ENCODE data around the gene DBNL.
"Not testable (repeated sequence)": the region's sequence is repeated elsewhere in the genome, so short reads cannot be mapped to it uniquely, and the experiment has no call there.

DBNL gene

DNA sequence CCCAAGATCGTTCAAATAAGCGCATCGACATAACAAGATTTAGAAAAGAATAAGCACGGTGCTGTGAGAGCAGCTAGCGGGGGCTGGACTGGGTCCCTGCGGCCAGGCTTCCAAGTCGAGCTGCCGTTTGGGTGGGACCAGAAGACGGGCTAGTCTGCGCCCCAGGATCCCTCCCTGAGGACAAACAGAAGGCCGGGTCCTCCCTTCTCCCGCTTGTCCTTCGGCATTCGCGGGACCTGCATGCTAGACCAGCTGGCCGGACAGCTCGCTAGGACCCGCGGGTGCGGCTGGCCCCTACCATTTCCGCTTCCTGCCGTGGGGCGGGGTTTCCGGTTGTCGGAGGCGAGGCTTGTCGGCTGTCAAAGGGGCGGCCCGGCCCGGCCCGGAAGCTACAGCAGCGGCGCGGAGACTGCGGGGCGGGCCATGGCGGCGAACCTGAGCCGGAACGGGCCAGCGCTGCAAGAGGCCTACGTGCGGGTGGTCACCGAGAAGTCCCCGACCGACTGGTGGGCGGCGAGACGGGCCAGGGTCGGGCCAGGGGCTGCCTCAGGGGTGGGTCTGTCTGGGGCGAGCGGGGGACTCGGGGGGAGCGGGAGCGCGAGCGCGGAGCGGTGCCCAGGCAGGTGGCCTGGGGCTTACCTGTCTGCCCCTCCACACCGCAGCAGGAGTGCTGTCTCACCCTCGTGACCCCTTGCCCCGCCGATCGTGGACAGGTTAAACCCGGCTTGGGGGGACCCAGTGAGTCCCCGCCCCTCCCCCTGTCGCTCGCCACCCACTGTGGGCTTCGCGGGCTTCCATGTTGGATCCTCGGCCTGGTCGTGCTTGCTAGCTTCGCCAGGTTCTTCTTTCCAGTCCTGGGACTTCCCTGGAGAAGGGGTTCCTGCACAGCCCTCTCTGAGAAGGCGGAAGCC is at the start of gene DBNL:
Gene DBNL, plus strand, starts transcription at position 388 of the 911 bp plus-strand sequence. Its CDS starts 36 bp downstream, at position 424.
- DNase-seq = peak; percentile 83

DNA sequence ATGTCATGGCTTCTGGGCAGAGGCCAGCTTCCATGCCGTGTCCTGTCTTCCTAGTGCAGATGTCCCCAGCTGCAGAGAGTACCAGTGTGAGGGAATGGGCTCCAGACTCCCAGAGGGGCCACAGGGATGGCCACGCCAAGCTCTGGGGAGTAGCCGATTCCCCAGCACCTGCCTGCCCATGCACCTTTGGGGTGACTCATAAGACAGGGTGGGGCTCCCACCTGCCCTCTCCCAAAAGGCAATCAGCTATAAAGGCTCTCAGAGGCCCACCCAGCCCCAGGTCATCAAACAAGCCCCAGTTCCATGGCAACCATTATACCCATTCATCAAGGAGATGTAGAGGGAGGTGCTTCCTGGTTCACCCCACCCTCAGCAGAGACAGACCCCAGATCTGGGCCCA is 47.0 kb upstream of the DBNL start, which contains the start of gene SPDYE1:
Gene SPDYE1, plus strand, starts transcription at position 366 of the 400 bp plus-strand sequence. CDS start 2,053 bp downstream, outside the sequence.
- DNase-seq = not testable (repeated sequence)

DNA sequence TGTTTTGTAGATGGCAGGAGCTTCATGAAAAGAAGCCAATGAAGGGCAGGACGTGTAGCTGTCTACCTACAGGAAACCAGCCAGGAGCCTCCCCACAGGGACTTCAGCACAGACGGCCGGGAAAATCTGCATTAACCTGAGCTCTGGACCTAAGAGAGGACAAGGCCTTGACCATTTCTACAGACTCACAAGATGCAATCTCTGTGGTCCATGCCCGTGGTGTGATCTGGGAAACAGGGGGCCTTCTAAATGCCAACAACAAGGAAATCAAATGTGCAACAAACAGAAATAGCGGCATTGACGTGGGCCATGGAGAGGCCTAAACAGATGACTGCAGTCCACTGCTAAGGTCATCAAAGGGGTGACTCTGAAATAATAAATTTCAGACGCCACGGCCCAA is 32.4 kb upstream of the DBNL start:
- not testable (repeated sequence) for DNase-seq

DNA sequence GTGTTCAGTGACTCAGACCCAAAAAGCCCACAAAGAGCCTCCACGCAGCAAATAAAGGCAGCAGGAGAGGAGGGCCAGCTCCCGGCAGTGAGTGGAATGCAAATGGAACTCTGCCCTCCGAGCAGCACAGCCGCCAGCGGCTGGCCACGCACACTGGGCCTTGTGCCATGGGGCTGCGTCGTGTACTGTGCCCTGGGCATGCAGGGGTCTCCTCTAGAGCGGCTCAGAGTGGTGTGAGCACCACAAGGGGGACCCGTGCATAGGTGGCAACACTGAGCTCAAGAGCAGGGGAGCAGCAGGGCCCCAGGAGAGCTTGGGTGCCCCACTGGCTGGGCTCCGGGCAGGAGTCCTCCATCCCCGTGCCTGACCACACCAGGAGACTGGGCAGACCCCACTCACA is 29.4 kb upstream of the DBNL start:
- DNase-seq = not testable (repeated sequence)

DNA sequence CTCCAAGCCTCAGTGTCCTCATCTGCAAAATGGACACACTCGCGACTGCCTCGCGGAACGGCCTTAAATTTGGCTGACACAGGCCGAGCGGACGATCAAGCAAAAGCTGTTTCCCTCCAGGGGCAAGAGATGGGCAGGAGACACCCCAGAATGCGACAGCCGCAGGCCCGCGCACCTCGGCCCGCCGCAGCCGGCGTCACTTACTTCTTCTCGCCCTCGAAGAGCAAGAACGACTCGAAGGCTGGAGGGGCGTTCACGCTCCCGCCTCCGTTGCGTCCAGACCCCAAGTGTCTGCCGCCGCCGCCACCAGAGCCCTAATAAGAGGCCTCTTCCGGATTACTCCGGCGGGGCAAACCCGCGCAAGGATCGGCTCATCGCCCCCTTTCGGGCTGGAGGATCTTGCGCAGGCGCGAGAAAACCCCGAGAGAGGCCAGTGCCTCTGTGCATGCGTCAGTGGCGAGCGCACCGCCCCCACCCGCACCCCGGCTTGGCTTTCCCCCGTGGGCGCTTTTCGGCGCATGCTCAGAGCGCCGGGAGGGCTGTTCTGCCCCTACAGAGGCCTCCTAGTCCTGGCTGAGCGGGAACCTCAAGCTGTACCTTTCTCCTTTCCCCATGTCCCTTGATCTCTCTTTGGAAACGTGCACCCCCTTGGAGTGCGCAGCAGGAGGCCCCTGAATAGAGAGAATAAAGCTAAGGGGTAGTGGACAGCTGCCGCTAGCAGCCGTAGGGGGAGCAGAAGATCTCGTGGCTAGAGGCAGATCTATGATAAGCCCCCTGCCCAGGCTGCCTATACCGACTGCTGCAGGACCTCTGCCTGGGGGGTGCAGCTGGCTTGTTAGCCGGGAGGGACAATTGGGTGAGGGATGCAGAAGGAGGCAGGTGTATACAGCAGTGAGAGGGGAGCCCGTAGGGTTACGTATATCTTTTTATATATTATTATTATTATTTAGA is 25.4 kb upstream of the DBNL start:
- peak; percentile 99 for DNase-seq

DNA sequence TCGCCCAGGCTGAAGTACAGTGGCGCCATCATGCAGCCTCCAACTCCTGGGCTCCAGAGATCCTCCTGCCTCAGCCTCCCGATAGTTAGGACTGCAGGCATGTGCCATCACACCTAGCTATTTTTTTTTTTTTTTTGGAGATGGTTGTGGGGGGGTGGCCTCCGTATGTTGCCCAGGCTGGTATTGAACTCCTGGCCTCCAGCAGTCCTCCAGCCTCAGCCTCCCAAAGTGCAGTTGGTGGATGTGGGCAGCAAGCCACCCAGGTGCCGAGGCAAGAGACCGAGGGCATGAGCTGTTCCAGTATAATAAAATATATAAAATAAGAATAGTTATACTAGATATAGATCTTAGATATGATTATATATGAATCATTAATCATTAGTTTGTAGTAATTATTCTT is 24.7 kb upstream of the DBNL start:
- not testable (repeated sequence) for DNase-seq

DNA sequence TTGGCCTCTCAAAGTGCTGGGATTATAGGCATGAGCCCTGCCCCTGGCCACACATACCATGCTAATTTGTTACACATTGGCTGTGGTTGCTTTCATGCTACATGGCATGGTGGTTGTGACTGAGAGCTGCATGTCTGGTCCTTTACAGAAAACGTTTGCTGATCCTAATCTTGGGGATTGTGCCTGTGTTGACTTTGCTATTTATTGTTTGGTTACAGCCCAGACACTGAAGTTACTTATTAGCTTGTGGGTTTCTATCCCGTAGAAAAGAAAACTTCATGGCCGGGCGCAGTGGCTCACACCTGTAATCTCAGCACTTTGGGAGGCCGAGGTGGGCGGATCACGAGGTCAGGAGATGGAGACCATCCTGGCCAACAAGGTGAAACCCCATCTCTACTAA is 22.4 kb upstream of the DBNL start:
- DNase-seq = not testable (repeated sequence)

DNA sequence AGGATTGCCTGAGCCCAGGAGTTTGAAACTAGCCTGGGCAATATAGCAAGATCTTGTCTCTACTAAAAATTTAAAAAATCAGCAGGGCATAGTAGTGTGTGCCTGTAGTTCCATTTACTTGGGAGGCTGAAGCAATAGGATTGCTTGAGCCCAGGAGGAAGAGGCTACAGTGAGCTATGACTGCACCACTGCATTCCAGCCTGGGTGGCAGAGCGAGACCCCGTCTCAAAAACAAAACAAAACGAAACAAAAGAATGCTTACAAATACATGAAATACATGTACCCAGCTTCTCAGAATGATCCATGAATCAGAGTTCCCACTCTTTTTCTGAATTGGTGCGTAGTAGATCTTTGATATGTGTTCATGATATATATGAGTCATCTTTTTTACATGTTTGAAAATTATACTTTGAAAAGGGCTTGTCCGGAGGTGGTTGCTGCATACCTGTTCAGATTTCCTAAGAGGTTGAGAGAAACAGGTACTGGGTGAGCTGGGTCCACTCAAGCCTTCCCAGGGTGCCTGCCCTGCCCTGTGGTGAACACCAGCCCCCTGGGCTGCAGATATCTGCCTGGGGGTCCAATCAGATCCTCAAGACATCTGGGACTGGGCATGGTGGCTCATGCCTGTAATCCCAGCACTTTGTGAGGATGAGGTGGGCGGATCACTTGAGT is 21.6 kb upstream of the DBNL start:
- DNase-seq = not testable (repeated sequence)

DNA sequence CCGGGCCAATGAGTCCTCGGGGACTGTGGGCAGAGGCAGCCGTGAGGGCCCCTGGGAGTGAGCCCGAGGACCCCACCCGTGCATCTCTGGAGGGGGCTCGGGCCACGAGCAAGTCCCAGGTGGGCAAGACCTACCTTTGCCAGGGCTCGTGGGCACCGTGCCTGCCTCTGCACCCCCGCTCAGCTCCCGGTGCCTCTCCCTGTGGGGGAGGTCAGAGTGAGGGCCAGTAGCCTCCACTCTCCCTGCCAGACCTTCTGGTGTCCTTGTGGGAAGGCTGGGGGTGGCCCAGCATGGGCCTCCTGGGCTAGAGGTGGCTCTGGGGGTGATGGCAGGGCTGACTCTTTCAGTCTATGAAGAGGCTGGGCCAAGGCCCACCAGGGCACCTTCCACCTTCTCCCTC is 15.1 kb upstream of the DBNL start:
- DNase-seq = not testable (repeated sequence)

DNA sequence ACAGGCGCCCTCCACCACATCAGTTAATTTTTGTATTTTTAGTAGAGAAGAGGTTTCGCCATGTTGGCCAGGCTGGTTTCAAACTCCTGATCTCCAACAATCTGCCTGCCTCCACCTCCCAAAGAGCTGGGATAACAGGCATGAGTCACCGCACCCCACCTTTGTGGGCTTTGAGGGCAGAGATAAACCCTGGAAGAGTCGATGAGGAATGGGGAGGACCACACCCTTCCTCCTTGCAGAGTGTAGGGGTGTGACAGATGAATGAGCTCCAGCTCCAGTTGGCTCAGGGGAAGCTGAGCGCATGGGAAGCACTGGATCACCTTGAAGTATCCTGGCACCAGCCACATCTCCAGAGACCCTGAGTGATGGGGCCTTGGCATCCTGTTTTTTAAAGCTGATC is 14.5 kb upstream of the DBNL start:
- not testable (repeated sequence) for DNase-seq

DNA sequence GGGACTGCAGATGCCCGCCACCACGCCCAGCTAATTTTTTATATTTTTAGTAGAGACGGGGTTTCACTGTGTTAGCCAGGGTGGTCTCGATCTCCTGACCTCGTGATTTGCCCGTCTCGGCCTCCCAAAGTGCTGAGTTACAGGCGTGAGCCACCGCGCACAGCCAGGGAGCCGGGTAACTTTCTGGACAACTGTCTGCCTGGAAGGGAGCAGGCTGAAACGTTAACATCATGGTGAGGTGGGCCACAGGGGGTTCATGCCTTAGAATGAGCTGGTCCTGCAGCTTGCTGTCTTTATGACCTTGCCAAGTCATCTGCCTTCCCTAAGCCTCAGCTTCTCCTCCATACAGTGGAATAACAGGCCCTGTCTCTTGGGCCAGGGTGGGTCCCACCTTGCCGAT is 13.2 kb upstream of the DBNL start:
- not testable (repeated sequence) for DNase-seq

DNA sequence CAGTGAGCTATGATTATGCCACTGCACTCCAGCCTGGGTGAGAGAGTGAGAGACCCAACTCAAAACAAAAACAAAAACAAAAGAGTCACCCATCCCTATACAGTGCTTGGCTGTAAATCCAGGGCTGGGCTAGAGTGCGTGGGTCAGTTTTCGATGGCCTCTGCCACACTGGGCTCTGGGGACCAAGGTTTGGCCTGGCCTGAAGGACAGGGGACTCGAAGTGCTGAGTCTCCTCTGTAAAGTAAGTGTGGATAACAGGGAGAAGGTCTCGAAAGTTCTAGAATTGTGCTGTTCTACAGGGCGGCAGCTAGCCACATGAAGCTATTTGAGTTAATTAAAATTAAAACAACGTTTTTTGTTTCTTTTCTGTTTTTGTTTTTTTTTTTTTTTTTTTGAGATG is 12.5 kb upstream of the DBNL start:
- not testable (repeated sequence) for DNase-seq

DNA sequence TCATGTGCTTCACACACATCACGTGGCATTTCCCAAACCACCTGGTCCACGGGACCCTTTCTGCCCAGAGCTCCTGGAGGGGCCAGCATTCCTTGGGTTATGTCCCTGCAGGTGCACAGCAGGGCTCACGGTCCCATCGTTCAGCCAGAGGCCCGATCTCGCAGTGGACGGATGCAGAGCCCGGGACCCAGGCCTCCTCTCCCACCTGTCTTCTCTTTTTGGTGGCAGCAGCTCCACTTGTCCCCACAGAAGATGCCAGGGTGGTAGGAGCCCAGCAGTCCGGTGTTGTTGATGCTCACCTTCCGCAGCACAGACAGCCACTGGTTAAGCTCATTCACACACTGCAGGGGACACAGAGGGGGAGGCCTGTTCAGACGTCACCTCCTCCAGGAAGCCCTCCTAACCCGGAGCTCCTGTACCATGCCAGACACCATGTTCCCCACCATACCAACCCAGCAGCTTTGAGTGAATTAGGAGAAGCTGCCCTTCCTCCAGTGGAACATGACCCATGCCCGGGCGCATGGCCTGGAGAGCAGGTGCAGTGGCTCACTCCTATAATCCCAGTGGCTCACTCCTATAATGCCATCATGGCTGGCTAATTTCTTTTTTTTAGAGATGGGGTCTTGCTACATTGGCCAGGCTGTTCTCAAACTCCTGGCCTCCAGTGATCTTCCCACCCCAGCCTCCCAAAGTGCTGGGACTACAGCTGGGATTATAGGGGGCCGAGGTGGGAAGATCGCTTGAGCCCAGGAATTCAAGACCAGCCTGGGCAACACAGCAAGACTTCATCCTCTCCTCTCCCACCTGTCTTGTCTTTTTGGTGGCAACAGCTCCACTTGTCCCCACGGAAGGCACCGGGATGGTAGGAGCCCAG is 10.3 kb upstream of the DBNL start:
- not testable (repeated sequence) for DNase-seq

DNA sequence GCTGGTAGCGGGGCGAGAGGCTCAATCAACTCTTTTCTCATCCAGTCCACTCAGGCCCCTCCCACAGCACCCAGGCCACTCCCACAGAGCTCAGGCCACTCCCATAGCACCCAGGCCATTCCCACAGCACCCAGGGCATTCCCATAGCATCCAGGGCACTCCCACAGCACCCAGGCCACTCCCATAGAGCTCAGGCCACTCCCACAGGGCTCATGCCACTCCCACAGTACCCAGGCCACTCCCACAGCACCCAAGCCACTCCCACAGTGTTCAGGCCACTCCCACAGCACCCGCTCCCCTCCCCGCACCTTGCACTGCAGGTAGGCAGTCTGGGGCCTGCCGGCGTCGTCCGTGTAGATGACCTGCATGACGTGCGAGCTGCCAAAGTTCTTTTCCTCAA is 8.1 kb upstream of the DBNL start:
- DNase-seq = not testable (repeated sequence)

DNA sequence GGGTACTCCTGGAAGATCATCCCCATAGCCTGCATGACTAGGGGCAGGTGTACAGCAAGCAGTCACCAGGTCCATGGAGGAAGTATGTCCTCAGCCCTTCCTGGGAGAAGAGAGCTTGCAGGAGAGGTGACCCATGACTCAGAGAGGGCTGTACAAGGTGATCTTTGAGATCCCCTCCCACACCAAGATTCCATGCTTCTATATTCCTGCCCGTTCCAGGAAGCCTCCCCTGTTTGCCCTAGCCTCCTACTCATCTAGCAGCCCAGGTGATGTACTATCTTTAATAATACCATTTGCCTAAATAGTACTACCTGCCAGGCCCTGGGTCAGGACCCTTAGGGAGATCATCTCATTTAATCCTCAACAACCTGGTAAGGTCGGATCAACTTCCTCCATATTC is 6.6 kb upstream of the DBNL start:
- not testable (repeated sequence) for DNase-seq

DNA sequence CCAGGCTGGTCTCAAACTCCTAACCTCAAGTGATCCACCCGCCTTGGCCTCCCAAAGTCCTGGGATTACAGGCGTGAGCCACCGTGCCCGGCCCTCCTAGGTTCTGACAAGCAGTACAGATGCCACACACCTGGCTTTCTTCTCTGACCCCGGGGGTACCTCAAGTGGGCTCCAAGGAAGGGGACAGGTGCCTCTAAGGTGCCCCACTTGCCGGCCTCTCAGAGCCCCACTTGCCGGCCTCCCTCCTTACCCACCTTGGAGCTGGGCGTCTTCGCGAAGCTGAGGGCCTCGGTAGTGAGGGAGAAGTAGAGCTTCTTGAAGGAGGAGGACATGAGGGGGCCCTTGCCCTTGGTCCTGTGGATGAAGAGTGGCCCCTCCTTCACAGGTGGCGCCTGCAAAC is 5.9 kb upstream of the DBNL start:
- not testable (repeated sequence) for DNase-seq

DNA sequence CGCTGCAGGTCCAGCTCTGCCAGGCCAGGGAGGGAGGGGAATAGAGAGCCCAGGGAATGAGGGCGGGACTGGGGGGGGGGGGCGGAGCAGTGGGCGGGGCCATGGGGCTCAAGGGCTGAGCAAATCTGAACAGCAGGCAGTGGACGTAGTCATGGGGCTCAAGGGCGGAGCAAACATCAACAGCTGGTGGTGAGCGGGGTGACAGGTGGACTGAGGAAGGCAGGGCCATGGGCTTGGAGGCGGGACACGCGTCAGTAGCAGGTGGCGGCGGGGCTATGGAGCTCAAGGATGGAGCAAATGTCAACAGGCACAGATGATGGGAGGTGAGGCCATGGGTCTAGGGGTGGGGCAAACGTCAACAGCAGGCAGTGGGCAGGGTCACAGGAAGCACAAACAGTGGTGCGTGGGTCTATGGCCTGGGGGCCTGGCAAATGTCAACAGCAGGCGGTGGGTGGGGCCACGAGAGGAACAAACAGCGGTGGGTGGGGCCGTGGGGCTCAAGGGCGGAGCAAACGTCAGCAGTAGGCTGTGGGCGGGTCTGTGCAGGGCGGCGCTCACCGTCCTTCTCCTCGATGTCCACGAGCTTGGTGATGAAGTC is 5.4 kb upstream of the DBNL start:
- peak; percentile 66 for DNase-seq

DNA sequence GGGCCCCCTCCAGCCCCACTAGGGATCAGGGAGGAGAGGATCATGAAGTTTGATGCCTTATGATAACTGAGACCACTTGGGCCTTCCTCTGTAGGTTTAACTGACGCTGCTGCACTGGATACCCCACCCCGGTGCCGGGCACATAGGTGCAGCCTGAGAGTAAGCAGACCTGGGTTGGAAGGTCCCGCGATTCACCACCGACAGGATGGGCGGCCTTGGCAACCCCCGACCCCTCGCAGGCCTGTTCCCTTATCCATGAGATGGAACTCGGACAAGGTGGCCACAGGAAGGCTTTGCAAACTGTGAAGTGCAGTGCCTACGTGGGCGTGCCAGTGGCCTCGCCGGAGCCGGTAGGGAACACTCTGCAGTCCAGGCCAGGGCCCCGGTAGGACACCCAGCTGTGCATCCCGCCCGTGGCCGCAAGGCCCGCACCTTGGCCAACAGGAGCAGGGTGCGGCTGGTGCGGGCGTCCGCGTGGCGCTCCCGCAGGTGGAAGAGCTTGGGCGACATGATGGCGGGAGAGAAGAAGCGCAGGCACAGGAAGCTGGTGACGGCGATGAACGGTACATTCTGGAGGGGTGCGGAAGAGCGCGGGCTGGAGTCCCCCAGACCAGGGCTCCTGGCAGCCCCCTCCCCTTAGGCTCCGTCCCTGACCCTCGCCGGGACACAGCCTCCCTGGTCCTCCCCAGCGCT is 4.6 kb upstream of the DBNL start:
- not testable (repeated sequence) for DNase-seq

DNA sequence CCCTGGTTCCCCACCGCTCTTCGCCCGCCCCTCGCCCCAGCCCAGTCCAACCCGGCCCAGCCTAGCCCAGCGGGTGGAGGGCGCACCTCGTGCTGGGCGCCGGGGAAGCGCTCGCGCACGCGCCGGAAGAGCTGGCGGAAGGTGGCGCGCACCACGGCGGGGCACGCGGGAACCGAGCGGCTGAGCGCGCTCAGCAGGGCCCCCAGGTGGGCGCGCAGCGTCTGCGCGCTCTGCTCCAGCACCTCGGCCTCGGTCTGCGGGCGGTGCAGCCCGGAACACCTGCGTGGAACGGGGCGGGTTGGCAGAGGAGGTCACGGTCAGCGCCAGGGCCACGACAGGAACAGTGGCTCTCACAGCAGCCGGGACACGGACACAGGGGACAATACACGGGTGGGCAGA is 4.0 kb upstream of the DBNL start:
- DNase-seq = peak; percentile 33

DNA sequence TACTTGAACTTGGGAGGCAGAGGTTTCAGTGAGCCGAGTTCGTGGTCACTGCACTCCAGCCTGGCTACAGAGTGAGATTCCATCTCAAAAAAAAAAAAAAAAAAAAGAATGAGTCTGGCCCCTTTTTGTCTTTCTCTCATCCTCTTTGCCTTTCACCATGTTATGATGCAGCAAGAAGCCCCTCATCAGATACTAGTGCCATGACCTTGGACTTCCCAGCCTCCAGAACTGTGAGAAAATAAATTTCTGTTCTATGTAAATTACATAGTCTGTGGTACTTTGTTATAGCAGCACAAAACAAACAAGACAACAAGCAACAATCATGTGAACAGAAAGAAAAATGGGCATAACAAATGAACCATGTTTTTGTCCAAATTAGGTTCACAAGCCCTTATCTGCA is 2.3 kb upstream of the DBNL start:
- DNase-seq = no peak

DNA sequence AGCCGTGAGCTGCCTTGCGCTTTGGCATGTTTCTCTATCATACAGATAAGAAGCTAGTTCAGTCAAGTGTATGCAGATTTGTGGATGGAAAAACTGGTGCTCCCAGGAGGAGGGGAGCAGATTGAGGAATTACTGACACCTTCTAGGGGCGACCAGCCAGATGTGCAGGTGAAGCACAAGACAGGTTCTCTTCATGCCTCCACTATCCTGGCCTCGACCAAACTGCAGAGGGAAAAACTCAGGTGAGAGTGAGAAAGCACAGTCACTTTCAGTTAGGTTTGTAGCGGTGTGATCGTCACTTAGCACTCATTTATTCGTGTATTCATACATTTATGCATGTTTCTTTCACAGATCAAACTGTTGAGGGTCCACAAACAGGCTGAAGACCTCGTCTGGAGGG is 600 bp upstream of the DBNL start:
- no peak for DNase-seq

Measured in activated T-cell treated with anti-CD3 and anti-CD28 coated beads for 4 hours (primary cell).